Natural killer cell treated with Interleukin-12 subunit alpha and Interleukin-12 subunit beta and Interleukin-15 and Interleukin-18, amount 100 ng/mL, for 72 hours (primary cell): ENCODE results near the gene UMODL1. TPM values are rescaled to one million over a fixed set of nuclear protein-coding genes. Genes with fewer than 3 reads are reported as not detected.
A peak's percentile ranks its signal among the peaks of the same experiment; 100 is the strongest.

Experiments used
- ATAC-seq, 2 donors: fragments of 150-1000 bp; cut with Tn5 transposase in 1 of 2; sonication (Bioruptor Pico), chemical (Tn5 transposase) in 1 of 2; 2 replicates each; pipeline ENCODE4 v1.10.0; 2021
- DNase-seq: peaks from one replicate; pipeline ENCODE4 v3.0.0; 2022; ENCODE audit warnings: low spot score
- H3K27ac Mint-ChIP-seq, 2 donors: 1 replicate in 1 of 2; 2 replicates in 1 of 2; pipeline ENCODE4 v1.8.0; 2022; ENCODE audit warnings: mixed read lengths in 2 of 2, mild to moderate bottlenecking in 1 of 2, moderate library complexity in 1 of 2
- H3K27me3 Mint-ChIP-seq, 2 donors: 1 replicate in 1 of 2; 2 replicates in 1 of 2; pipeline ENCODE4 v1.8.0; 2022; ENCODE audit warnings: mixed read lengths in 2 of 2
- H3K36me3 Mint-ChIP-seq: one replicate; pipeline ENCODE4 v1.8.0; 2022; ENCODE audit warnings: mixed read lengths
- H3K4me1 Mint-ChIP-seq, 2 donors: 1 replicate in 1 of 2; 2 replicates in 1 of 2; pipeline ENCODE4 v1.8.0; 2022; ENCODE audit warnings: low read depth in 2 of 2, mixed read lengths in 2 of 2, mild to moderate bottlenecking in 1 of 2
- H3K4me3 Mint-ChIP-seq: one replicate; pipeline ENCODE4 v1.8.0; 2022; ENCODE audit warnings: mixed read lengths
- H3K9me3 Mint-ChIP-seq: 2 replicates; pipeline ENCODE4 v1.8.0; 2022; ENCODE audit warnings: mixed read lengths
- total RNA-seq, 2 donors: library from RNA; stranded (reverse); gene quantifications; one replicate each; pipeline ENCODE4 v1.2.3, GENCODE V29; 2022

UMODL1 gene
- total RNA-seq, 2 donors from 2014 or later = not detected

GRCh38 chr21:42096566-42096965, 25.4 kb downstream of the UMODL1 start:
- Mint-ChIP-seq H3K4me3 (no peak overlapping the region), H3K4me1 (no peaks in the 10 kb centered on the region)

DNA sequence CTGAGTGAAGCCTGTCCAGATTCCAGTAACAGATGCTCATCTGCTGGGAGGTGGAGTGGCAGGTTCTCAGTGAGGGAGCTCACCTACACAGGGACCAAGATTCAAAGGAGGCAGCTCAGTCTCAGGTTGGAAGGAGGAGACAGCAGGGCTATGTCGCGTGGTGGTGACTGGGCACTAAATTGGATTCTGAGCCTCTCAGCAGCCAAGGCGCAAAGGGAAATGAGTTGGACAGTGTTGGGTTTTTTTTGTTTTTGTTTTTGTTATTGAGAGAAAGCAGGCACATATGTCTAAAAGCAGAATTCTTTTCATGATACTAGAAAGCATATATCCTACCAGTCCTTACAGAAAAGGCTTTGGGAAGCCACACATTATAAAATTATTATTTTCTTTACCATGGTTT, 26.2 kb downstream of the UMODL1 start:
- no peak for DNase-seq
- Mint-ChIP-seq H3K27me3 (peaks cover 19 to 21% of the 10 kb centered on the region in 2 donors), H3K36me3 (peaks cover 4% of the 10 kb centered on the region), H3K4me1 (no peaks in the 10 kb centered on the region), H3K27ac (no peak overlapping the region), H3K9me3 (no peaks in the 10 kb centered on the region), H3K4me3 (no peak overlapping the region)
- ATAC-seq = no peak

More at GRCh38 chr21:42096566-42096965, 25.4 kb downstream of the UMODL1 start:
- ATAC-seq = no peak
- no peak for DNase-seq
- no peaks in the 10 kb centered on the region for H3K9me3 Mint-ChIP-seq
- H3K36me3 Mint-ChIP-seq = peaks cover 4% of the 10 kb centered on the region
- H3K27ac Mint-ChIP-seq = no peak overlapping the region
- H3K27me3 Mint-ChIP-seq = peaks cover 23 to 24% of the 10 kb centered on the region in 2 donors

DNA sequence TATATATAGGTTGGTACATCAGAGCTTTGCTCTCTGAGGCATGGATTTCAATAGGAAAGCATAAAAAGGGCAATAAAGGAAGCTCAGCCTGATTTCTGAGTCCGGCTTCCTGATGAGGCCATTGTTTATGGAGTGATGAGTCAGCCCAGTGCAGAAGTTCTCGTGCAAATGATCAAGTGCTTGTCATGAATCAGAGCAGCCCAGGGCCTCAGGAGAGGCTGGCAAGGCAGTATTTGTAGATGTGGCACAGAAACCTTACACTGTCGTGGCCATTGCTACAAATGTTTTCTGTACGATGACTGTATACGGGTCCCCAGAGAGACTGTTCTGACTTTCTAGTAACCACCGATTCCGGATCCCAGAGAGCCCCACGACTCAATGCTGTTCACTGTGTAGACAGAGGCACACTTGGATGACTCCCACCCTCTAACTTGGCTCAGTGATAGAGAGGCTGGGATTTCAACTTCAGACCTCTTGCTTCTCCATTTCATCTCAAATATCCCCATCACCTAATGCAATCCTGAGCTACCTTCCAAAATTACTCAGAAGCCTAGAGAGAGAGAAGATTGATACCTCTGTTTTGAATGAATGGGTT, 26.8 kb downstream of the UMODL1 start:
- H3K4me3 Mint-ChIP-seq = no peak overlapping the region
- peaks cover 4% of the 10 kb centered on the region for H3K36me3 Mint-ChIP-seq
- no peak for DNase-seq
- no peaks in the 10 kb centered on the region for H3K4me1 Mint-ChIP-seq
- no peak for ATAC-seq
- H3K9me3 Mint-ChIP-seq = no peaks in the 10 kb centered on the region
- peaks cover 23 to 26% of the 10 kb centered on the region in 2 donors for H3K27me3 Mint-ChIP-seq
- no peak overlapping the region for H3K27ac Mint-ChIP-seq

- Mint-ChIP-seq H3K9me3 (no peaks in the 10 kb centered on the region), H3K27me3 (peaks cover 23 to 26% of the 10 kb centered on the region in 2 donors), H3K27ac (no peak overlapping the region), H3K36me3 (peaks cover 4% of the 10 kb centered on the region), H3K4me1 (no peaks in the 10 kb centered on the region), H3K4me3 (no peak overlapping the region)
- DNase-seq (no peak), ATAC-seq (no peak)
Observed at GRCh38 chr21:42098957-42099505, 27.9 kb downstream of the UMODL1 start.

- ATAC-seq (no peak), DNase-seq (no peak)
- Mint-ChIP-seq H3K4me3 (no peak overlapping the region), H3K36me3 (no peaks in the 10 kb centered on the region), H3K27ac (no peak overlapping the region), H3K4me1 (no peaks in the 10 kb centered on the region), H3K27me3 (peaks cover 18 to 22% of the 10 kb centered on the region in 2 donors), H3K9me3 (no peaks in the 10 kb centered on the region)
Observed at GRCh38 chr21:42101246-42101645, 30.1 kb downstream of the UMODL1 start.

DNA sequence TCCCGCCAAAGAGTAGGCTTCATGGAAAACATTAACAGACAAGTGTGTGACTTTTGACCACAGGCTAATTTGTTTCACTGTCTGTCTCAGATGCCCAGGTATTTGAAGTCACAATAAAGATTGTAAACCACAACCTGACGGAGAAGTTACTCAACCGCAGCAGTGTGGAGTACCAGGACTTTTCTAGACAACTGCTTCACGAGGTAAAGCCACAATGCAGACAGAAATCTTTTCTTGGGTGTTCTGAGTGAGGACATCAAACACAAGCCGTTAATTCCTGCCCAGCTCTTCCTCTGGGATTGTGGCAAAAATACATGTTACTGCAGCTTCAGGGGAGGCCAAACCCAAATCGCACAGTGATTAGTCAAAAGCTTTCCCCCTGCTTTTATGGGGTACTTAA, 31.0 kb downstream of the UMODL1 start:
- H3K4me3 Mint-ChIP-seq = no peak overlapping the region
- H3K27ac Mint-ChIP-seq = no peak overlapping the region

DNA sequence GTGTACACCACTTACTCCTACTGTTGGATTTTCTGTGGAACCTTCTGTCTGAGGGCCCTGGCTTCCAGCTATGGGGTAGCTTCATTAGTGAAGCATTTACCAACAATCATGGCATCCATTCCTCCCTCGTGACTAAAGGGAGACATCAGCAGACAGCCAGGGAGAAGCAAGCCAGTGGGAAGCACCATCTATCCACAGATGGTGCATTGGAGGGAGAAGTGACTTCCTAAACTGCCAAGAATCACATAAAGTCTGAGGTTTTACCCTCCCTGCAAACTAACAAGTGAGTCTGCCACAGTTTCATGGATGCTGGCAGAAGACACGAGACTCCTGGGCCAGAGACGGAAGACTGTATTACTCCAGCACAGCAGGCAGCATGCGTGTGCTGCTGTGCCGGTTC, 31.4 kb downstream of the UMODL1 start:
- H3K4me1 Mint-ChIP-seq = no peaks in the 10 kb centered on the region
- ATAC-seq = no peak
- H3K9me3 Mint-ChIP-seq = no peaks in the 10 kb centered on the region
- DNase-seq = no peak
- no peak overlapping the region for H3K27ac Mint-ChIP-seq
- no peaks in the 10 kb centered on the region for H3K36me3 Mint-ChIP-seq
- H3K4me3 Mint-ChIP-seq = no peak overlapping the region
- peaks cover 14 to 19% of the 10 kb centered on the region in 2 donors for H3K27me3 Mint-ChIP-seq

More for the DNA sequence above, 31.0 kb downstream of the UMODL1 start:
- ATAC-seq = no peak
- H3K27me3 Mint-ChIP-seq = peaks cover 14 to 21% of the 10 kb centered on the region in 2 donors
- H3K4me1 Mint-ChIP-seq = no peaks in the 10 kb centered on the region
- no peaks in the 10 kb centered on the region for H3K9me3 Mint-ChIP-seq
- H3K36me3 Mint-ChIP-seq = no peaks in the 10 kb centered on the region
- DNase-seq = no peak

- no peak overlapping the region for H3K27ac Mint-ChIP-seq
- H3K4me3 Mint-ChIP-seq = no peak overlapping the region
- no peak for DNase-seq
- ATAC-seq = no peak
- no peaks in the 10 kb centered on the region for H3K9me3 Mint-ChIP-seq
- H3K4me1 Mint-ChIP-seq = no peaks in the 10 kb centered on the region
- H3K27me3 Mint-ChIP-seq = peaks cover 14 to 18% of the 10 kb centered on the region in 2 donors
- H3K36me3 Mint-ChIP-seq = no peaks in the 10 kb centered on the region
Observed at GRCh38 chr21:42102991-42103390, 31.9 kb downstream of the UMODL1 start.

DNA sequence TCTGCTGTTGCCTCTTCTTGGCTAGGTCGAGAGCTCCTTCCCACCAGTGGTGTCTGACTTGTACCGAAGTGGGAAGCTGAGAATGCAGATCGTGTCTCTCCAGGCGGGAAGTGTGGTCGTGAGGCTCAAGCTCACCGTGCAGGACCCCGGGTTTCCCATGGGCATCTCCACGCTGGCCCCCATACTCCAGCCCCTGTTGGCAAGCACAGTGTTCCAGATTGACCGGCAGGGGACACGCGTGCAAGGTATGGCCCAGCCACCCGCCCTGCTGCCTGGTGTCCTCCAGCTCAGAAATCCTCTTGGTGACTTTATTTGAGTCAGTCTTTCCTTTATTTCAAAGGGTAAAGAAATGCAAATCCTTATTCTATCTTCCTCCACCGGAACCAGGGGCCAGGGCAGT, 32.7 kb downstream of the UMODL1 start:
- ATAC-seq (no peak), DNase-seq (no peak)
- Mint-ChIP-seq H3K9me3 (no peaks in the 10 kb centered on the region), H3K4me1 (no peaks in the 10 kb centered on the region), H3K4me3 (no peak overlapping the region), H3K27me3 (peaks cover 14% of the 10 kb centered on the region in 2 donors), H3K27ac (no peak overlapping the region), H3K36me3 (no peaks in the 10 kb centered on the region)

GRCh38 chr21:42105476-42106315, 34.6 kb downstream of the UMODL1 start:
- ATAC-seq (no peak), DNase-seq (no peak)
- no peak overlapping the region for H3K27ac Mint-ChIP-seq
- no peak overlapping the region for H3K4me3 Mint-ChIP-seq
- peaks cover 13 to 14% of the 10 kb centered on the region in 2 donors for H3K27me3 Mint-ChIP-seq
- no peaks in the 10 kb centered on the region for H3K36me3 Mint-ChIP-seq
- no peaks in the 10 kb centered on the region for H3K9me3 Mint-ChIP-seq
- no peaks in the 10 kb centered on the region for H3K4me1 Mint-ChIP-seq

DNA sequence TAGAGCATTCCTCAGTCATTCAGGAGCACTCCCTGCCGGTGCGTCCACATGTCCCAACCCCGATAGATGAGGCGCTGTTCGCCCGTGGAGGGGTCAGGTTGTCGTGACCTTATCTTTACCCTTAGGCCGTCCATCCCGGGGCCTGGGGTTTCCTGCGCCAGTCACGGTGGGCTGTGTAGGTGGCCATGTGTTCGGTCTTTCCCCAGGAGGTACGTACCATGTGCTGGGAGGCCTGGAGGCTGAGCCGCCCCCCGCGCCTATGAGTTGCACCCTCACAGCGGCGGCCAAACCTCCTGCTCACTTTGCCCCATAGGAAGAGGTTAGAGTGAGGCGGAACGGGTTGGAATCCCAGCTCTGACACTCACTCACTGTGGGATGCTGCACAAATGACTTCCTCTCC, 35.3 kb downstream of the UMODL1 start:
- no peaks in the 10 kb centered on the region for H3K4me1 Mint-ChIP-seq
- H3K4me3 Mint-ChIP-seq = no peak overlapping the region
- ATAC-seq (no peak), DNase-seq (no peak)
- H3K27me3 Mint-ChIP-seq = peaks cover 11 to 14% of the 10 kb centered on the region in 2 donors
- no peaks in the 10 kb centered on the region for H3K9me3 Mint-ChIP-seq
- no peak overlapping the region for H3K27ac Mint-ChIP-seq
- no peaks in the 10 kb centered on the region for H3K36me3 Mint-ChIP-seq

- DNase-seq (no peak), ATAC-seq (peak in 1 of 2 donors; percentile 4)
- Mint-ChIP-seq H3K27ac (no peak overlapping the region), H3K4me3 (no peak overlapping the region), H3K27me3 (peaks cover 14 to 16% of the 10 kb centered on the region in 2 donors), H3K4me1 (no peaks in the 10 kb centered on the region), H3K9me3 (no peaks in the 10 kb centered on the region), H3K36me3 (no peaks in the 10 kb centered on the region)
Observed at GRCh38 chr21:42107177-42107880, 36.2 kb downstream of the UMODL1 start.

GRCh38 chr21:42107881-42108553, 36.9 kb downstream of the UMODL1 start:
- no peaks in the 10 kb centered on the region for H3K4me1 Mint-ChIP-seq
- H3K4me3 Mint-ChIP-seq = no peak overlapping the region
- no peak for DNase-seq
- H3K27ac Mint-ChIP-seq = no peak overlapping the region
- peaks cover 15 to 18% of the 10 kb centered on the region in 2 donors for H3K27me3 Mint-ChIP-seq
- peak; percentile 73 to 80 for ATAC-seq
- no peaks in the 10 kb centered on the region for H3K9me3 Mint-ChIP-seq
- H3K36me3 Mint-ChIP-seq = no peaks in the 10 kb centered on the region
